HAP-1 (cell line): ENCODE data around the gene EXOSC10.

ENCODE experiments used
- DNase-seq, 2 experiments: peaks; one replicate each; pipeline ENCODE4 v3.0.0-alpha.2; 2016 to 2020; ENCODE audit warnings: low spot score in 2 of 2
- H3K27me3 ChIP-seq: fragments of 250-450 bp; sonication (Bioruptor Pico); 2 replicates; pipeline ENCODE4 v1.5.1; 2020; ENCODE audit warnings: low read depth, mild to moderate bottlenecking, moderate library complexity
- H3K36me3 ChIP-seq: fragments of 250-450 bp; sonication (Bioruptor Pico); replicated peaks from 2 replicates; pipeline ENCODE4 v1.5.1; 2020; ENCODE audit warnings: mild to moderate bottlenecking
- H3K4me1 ChIP-seq: fragments of 250-450 bp; sonication (Bioruptor Pico); 2 replicates; pipeline ENCODE4 v1.5.1; 2020; ENCODE audit warnings: mild to moderate bottlenecking
- H3K4me3 ChIP-seq: fragments of 250-450 bp; sonication (Bioruptor Pico); 2 replicates; pipeline ENCODE4 v1.5.1; 2020; ENCODE audit warnings: mild to moderate bottlenecking, moderate library complexity
- H3K9me3 ChIP-seq: fragments of 250-450 bp; sonication (Bioruptor Pico); 2 replicates; pipeline ENCODE4 v1.5.1; 2020; ENCODE audit warnings: mild to moderate bottlenecking, moderate library complexity
- in situ Hi-C: fragments of 300-500 bp; cut with MboI; formaldehyde crosslinking; loops from 3 replicates; pipeline ENCODE4 v1.14.3; 2020; ENCODE audit warnings: low sequenced_read_pairs, inconsistent platforms, mixed read lengths

EXOSC10 gene

GRCh38 chr1:11062965-11063401, 36.7 kb downstream of the EXOSC10 start:
- H3K9me3 ChIP-seq, result no peaks in the 10 kb centered on the region; the same call in 1 of the 2 replicates
- H3K36me3 ChIP-seq, result peaks cover 54% of the 10 kb centered on the region
- no peak overlapping the region for H3K4me3 ChIP-seq
- H3K4me1 ChIP-seq, result peaks cover 7% of the 10 kb centered on the region; the same call in 1 of the 2 replicates
- in situ Hi-C loops, result no loop called here
- no peak for DNase-seq
- no peaks in the 10 kb centered on the region for H3K27me3 ChIP-seq

GRCh38 chr1:11061652-11062365, 37.9 kb downstream of the EXOSC10 start:
- H3K27me3 ChIP-seq, result no peaks in the 10 kb centered on the region
- H3K9me3 ChIP-seq, result no peaks in the 10 kb centered on the region; the same call in 1 of the 2 replicates
- no peak overlapping the region for H3K4me3 ChIP-seq
- H3K36me3 ChIP-seq, result peaks cover 52% of the 10 kb centered on the region
- no peak for DNase-seq
- in situ Hi-C loops, result no loop called here
- H3K4me1 ChIP-seq, result peaks cover 8% of the 10 kb centered on the region; the same call in 1 of the 2 replicates

- Histone ChIP-seq H3K36me3 (peaks cover 48% of the 10 kb centered on the region), H3K4me3 (peak within 1 kb of the TSS; percentile 83), H3K9me3 (no peaks in the 10 kb centered on the region; the same call in 1 of the 2 replicates), H3K4me1 (peaks cover 8% of the 10 kb centered on the region; the same call in 1 of the 2 replicates), H3K27me3 (no peaks in the 10 kb centered on the region)
- in situ Hi-C loops, result loop anchor here (10.0 kb wide), 1 partner anchor 575 kb away; no protein-coding TSS in a partner anchor
- DNase-seq, result peak; percentile 87 to 92
Measured at GRCh38 chr1:11059968-11060830, 39.5 kb downstream of the EXOSC10 start, which contains the start of gene SRM. Gene SRM (minus strand): TSS chr1:11060018. CDS start chr1:11059943, 75 bp downstream.

GRCh38 chr1:11059155-11059967, 40.3 kb downstream of the EXOSC10 start:
- Histone ChIP-seq H3K27me3 (no peaks in the 10 kb centered on the region), H3K4me3 (peak overlapping the region; percentile 83), H3K9me3 (no peaks in the 10 kb centered on the region), H3K4me1 (peaks cover 8% of the 10 kb centered on the region; the same call in 1 of the 2 replicates), H3K36me3 (peaks cover 44% of the 10 kb centered on the region)
- DNase-seq, result peak in 1 of 2 experiments; percentile 38
- in situ Hi-C loops, result loop anchor here (10.0 kb wide), 1 partner anchor 575 kb away; no protein-coding TSS in a partner anchor

- H3K36me3 ChIP-seq, result peaks cover 48% of the 10 kb centered on the region
- peak overlapping the region; percentile 83 for H3K4me3 ChIP-seq
- H3K9me3 ChIP-seq, result no peaks in the 10 kb centered on the region
- no peaks in the 10 kb centered on the region for H3K27me3 ChIP-seq
- peaks cover 8% of the 10 kb centered on the region; the same call in 1 of the 2 replicates for H3K4me1 ChIP-seq
- in situ Hi-C loops, result loop anchor here (10.0 kb wide), 1 partner anchor 576 kb away; no protein-coding TSS in a partner anchor
- DNase-seq, result no peak
Measured at GRCh38 chr1:11058595-11059154, 41.0 kb downstream of the EXOSC10 start.

GRCh38 chr1:11058026-11058425, 41.6 kb downstream of the EXOSC10 start:
- H3K36me3 ChIP-seq, result peaks cover 45% of the 10 kb centered on the region

GRCh38 chr1:11057477-11057876, 42.2 kb downstream of the EXOSC10 start:
- no peak for DNase-seq
- H3K4me3 ChIP-seq, result no peak overlapping the region
- H3K27me3 ChIP-seq, result no peaks in the 10 kb centered on the region
- H3K9me3 ChIP-seq, result no peaks in the 10 kb centered on the region
- in situ Hi-C loops, result loop anchor here (10.0 kb wide), 1 partner anchor 577 kb away; no protein-coding TSS in a partner anchor
- peaks cover 45% of the 10 kb centered on the region for H3K36me3 ChIP-seq
- H3K4me1 ChIP-seq, result peaks cover 16% of the 10 kb centered on the region

More at GRCh38 chr1:11058026-11058425, 41.6 kb downstream of the EXOSC10 start:
- H3K4me3 ChIP-seq, result peak overlapping the region; percentile 83; the same call in 1 of the 2 replicates
- H3K9me3 ChIP-seq, result no peaks in the 10 kb centered on the region
- DNase-seq, result no peak
- in situ Hi-C loops, result loop anchor here (10.0 kb wide), 1 partner anchor 577 kb away; no protein-coding TSS in a partner anchor
- H3K4me1 ChIP-seq, result peaks cover 12% of the 10 kb centered on the region
- no peaks in the 10 kb centered on the region for H3K27me3 ChIP-seq

- in situ Hi-C loops, result loop anchor here (10.0 kb wide), 1 partner anchor 578 kb away; no protein-coding TSS in a partner anchor
- H3K36me3 ChIP-seq, result peaks cover 40% of the 10 kb centered on the region
- H3K4me1 ChIP-seq, result peaks cover 26% of the 10 kb centered on the region
- no peak overlapping the region for H3K4me3 ChIP-seq
- no peaks in the 10 kb centered on the region for H3K9me3 ChIP-seq
- H3K27me3 ChIP-seq, result no peaks in the 10 kb centered on the region
- DNase-seq, result no peak
Measured at GRCh38 chr1:11056504-11056903, 43.2 kb downstream of the EXOSC10 start.

- in situ Hi-C loops, result loop anchor here (10.0 kb wide), 1 partner anchor 579 kb away; no protein-coding TSS in a partner anchor
- Histone ChIP-seq H3K9me3 (no peaks in the 10 kb centered on the region), H3K27me3 (no peaks in the 10 kb centered on the region), H3K36me3 (peaks cover 36% of the 10 kb centered on the region), H3K4me1 (peaks cover 23% of the 10 kb centered on the region), H3K4me3 (no peak overlapping the region)
- DNase-seq, result no peak
Measured at GRCh38 chr1:11055676-11056075, 44.0 kb downstream of the EXOSC10 start.

GRCh38 chr1:11054666-11055065, 45.0 kb downstream of the EXOSC10 start:
- no peak overlapping the region for H3K4me3 ChIP-seq

GRCh38 chr1:11054181-11054580, 45.5 kb downstream of the EXOSC10 start:
- Histone ChIP-seq H3K4me3 (no peak overlapping the region), H3K36me3 (peaks cover 36% of the 10 kb centered on the region), H3K4me1 (peaks cover 23% of the 10 kb centered on the region), H3K27me3 (no peaks in the 10 kb centered on the region), H3K9me3 (no peaks in the 10 kb centered on the region)
- in situ Hi-C loops, result loop anchor here (10.0 kb wide), 1 partner anchor 581 kb away; no protein-coding TSS in a partner anchor
- DNase-seq, result no peak

More at GRCh38 chr1:11054666-11055065, 45.0 kb downstream of the EXOSC10 start:
- Histone ChIP-seq H3K4me1 (peaks cover 23% of the 10 kb centered on the region), H3K9me3 (no peaks in the 10 kb centered on the region), H3K36me3 (peaks cover 36% of the 10 kb centered on the region), H3K27me3 (no peaks in the 10 kb centered on the region)
- in situ Hi-C loops, result loop anchor here (10.0 kb wide), 1 partner anchor 580 kb away; no protein-coding TSS in a partner anchor
- DNase-seq, result no peak

- H3K4me1 ChIP-seq, result peaks cover 23% of the 10 kb centered on the region
- H3K36me3 ChIP-seq, result peaks cover 36% of the 10 kb centered on the region
- in situ Hi-C loops, result loop anchor here (10.0 kb wide), 1 partner anchor 581 kb away; no protein-coding TSS in a partner anchor
- peak in 1 of 2 experiments; percentile 71 for DNase-seq
- H3K27me3 ChIP-seq, result no peaks in the 10 kb centered on the region
- no peak overlapping the region for H3K4me3 ChIP-seq
- no peaks in the 10 kb centered on the region for H3K9me3 ChIP-seq
Measured at GRCh38 chr1:11053758-11054137, 45.9 kb downstream of the EXOSC10 start.
